ENCODE data around the gene TCAIM.
"Not testable (repeated sequence)": the region's sequence is repeated elsewhere in the genome, so short reads cannot be mapped to it uniquely, and the experiment has no call there.

TCAIM gene

DNA sequence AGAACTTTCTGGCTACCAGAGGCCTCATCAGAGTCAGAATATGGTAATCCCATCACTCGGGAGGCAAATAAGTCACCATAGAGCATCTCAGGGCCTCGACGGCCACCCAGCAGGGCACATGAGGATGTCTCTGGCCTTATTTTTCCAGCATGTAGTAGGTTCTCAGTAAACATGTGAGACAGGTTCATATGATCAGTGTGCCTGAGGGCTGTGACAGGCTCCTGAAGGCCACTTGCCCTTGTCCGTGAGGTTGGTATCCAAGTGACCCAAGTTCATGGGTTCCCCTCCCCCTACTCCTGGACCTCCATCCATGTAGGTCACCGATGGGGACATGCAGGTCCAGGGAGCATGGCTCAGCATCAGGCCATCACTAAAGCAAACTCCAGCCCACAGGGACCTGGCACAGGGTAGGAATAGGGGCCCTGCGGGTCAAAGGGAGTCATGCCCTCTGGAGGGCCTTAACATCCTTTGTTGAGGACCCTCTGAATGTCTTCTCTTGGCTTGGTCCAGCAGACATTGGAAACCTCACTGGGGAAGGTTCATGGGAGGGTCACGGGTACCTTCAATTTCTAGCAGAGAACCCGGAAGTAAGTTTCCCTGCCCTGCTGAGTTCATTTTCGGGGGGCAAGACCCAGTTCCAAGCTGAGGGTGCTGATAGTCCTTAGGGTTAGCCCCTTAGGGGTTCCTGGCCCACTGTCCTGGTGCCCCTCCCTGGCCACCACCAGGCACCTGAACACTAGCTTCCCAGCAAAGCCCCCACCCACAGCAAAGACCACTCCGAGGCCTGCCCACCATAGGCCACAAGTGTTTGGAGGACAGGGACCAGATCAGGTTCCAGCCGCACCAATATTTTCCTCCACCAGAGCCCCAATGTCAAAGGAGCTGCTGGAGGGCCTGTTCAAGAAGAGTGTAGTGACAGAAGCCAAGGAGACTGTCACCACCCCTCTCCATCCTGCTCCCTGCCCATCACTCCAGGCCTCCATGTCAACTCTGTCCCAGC is 77.8 kb downstream of the TCAIM start:
- no peak for DNase-seq

DNA sequence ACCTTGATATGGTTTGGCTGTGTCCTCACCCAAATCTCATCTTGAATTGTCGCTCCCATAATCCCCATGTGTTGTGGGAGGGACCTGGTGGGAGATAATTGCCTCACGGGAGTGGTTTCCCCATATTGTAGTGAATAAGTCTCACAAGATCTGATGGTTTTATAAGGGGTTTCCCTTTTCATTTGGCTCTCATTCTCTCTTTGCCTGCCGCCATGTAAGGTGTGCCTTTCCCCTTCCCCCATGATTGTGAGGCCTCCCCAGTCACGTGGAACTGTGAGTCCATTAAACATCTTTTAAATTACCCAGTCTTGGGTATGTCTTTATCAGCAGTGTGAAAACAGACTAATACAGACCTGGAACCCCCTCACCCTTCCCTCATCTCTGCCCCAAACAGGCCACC is 79.6 kb downstream of the TCAIM start:
- not testable (repeated sequence) for DNase-seq

DNA sequence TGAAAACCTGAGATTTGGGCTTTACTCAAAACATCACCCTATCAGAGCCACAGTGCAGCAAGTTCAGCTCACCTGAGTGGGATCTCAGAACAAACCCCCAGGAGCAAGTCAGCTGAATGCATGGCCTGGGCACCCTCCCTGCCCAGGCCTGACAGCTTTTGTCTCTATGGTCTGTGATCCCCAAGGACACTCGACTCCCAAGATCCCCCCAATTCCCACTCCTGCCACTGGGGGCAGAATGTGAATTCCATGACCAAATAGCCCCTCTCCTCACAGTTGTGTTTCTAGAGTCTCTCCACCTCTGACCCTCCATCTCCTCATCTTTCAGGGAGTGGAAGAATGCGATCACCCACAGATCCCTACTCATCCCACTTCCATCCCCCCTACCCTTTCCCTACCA is 80.0 kb downstream of the TCAIM start:
- no peak for DNase-seq

- DNase-seq: peak; percentile 20
Measured at GRCh38 chr3:44419116-44419922, 80.8 kb downstream of the TCAIM start.

GRCh38 chr3:44419923-44420650 is 81.5 kb downstream of the TCAIM start:
- peak; percentile 41 for DNase-seq

- DNase-seq: no peak
Measured at GRCh38 chr3:44420676-44421075, 82.1 kb downstream of the TCAIM start.

DNA sequence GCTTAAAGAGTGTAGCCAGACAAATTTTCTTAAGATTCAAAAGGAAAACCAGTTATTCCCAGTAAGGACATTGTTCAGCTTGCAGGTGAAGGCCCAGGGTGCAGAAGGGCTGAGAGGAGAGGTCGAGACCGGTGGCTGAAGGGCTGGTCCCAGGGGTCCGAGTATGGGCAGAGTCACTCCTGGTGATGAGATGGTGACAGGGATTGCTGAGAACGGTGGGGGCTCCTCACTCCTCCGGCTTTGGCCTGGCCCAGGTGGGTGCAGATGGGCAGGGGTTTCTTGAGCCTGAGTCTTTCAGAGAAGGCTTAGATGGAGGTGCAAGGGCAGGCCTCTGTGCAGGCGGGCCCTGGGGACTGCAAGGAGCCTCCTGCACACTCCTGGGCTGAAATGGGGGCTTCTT is 82.7 kb downstream of the TCAIM start:
- DNase-seq: peak; percentile 29

GRCh38 chr3:44424758-44425157 is 86.2 kb downstream of the TCAIM start:
- DNase-seq: no peak

DNA sequence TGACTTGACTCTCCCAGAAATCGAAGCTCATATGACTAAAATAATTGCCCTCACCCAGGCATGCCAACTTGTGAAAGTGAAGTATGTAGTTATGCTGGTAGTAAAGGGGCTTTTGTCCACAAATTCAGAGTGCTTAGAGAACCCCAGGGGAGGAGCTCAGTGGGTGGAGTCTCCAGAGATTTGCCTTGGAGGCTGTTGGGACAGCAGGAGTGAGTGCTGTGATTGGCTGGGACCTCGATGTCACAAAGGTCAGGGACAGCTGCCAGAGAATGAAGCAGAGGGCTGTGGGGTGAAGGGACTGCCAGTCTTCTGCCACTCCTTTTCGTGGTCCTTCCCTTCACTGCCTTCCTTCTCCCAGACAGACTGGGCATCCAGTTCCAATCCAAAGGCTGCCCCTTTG is 89.1 kb downstream of the TCAIM start:
- DNase-seq: no peak

DNA sequence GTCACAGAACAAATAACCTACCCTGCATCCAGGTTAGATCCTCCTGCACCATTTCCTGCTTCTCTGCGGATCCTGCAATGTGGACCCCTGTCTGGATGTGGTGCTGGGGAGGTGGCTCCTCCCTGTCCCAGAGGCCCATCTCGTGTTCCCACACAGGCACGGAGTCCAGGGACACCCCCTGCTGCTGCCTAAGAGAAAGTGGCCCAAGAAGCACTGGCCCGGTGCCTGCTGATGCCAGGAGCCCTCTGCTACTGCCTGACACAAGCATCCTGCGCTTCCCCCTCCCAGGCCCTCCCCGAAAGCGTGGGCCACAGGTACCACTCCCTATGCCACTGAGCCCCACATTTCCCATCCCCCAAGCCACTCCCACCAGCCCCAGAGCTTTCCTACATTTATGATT is 90.3 kb downstream of the TCAIM start:
- no peak for DNase-seq

- no peak for DNase-seq
Measured at GRCh38 chr3:44429459-44429858, 90.9 kb downstream of the TCAIM start.

- no peak for DNase-seq
Measured at GRCh38 chr3:44430466-44430865, 91.9 kb downstream of the TCAIM start.

DNA sequence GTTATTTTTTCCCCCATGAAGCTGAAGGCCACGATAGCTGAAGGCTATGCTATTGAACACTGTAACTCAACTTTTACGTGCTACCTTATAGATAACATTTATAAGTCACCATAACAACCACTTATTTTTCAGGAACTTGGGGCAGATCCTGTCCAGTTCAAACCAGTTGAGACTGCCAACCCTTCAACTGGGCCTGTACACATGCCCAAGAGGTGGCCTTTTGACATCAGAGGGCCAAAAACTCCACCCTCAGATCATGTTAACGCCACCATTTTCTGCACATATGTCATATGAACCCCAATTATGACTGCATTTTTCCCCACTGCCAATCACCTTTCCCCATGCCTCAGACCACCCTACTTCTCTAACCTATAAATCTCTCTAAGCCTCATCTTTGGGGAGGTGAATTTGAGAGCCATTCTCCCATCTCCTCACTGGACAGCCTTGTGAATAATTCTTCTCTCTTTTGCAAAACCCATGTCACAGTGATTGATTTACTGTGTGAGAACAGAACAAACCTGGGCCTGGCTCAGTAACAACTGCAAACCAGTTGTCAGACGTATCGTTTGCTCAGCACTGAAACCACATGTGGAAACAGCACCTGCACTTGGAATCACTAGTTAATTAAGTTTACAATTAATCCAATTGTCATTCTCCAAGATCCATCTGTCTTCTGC is 96.4 kb downstream of the TCAIM start:
- no peak for DNase-seq

GRCh38 chr3:44436181-44436580 is 97.6 kb downstream of the TCAIM start:
- no peak for DNase-seq

DNA sequence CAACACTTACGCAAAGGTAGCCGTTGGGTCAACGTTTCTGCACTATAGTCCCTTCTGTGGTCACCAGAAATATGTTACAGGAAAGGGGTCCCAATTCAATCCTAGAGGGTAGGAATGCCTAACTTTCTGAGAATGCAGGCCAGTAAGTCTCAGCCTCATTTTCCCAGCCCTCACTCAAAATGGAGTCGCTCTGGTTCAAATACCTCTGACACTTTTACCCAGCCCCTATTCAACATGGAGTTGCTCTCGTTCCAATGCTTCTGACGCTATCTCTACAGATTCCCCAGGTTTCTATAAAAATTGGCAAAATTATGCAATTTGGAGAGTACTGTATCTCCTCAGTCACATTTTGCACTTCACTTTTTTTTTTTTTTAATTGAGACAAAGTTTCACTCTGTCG is 99.2 kb downstream of the TCAIM start:
- no peak for DNase-seq

GRCh38 chr3:44439499-44440295 is 101.1 kb downstream of the TCAIM start:
- peak; percentile 78 for DNase-seq

DNA sequence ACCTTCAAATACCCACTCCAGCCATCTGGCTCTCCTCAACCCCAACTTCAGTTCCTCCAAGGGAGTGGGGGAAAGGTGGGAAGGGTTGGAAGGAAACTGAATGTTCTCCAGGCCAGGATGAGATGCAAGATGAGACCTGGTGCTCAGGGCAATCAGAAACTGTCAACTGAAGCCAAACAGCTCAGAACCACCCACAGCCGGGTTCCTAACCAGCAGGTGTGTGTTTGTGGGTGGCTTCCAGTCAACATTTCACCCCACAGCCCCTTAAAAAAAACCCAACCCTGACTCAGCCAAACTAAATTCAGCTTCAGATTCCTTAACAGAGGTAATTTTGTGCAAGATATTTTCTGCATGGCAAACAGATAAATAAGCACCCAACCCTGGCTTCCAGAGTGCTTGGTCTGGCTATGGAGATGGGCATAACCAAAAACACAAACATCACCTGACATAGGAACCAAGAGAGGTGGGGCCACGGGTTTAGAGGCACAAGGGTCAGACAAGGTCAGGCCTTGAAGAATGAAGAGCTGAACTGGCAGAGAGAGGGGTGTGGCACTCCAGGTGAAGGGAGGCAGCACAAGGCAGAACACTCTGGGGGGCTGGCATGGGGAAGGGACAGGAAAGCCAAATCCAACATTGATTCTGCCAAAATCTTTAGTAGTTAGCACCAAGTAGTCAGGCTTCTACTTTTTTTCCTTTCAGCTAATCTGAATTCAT is 104.2 kb downstream of the TCAIM start:
- no peak for DNase-seq

GRCh38 chr3:44444437-44444836 is 105.9 kb downstream of the TCAIM start:
- DNase-seq: no peak

DNA sequence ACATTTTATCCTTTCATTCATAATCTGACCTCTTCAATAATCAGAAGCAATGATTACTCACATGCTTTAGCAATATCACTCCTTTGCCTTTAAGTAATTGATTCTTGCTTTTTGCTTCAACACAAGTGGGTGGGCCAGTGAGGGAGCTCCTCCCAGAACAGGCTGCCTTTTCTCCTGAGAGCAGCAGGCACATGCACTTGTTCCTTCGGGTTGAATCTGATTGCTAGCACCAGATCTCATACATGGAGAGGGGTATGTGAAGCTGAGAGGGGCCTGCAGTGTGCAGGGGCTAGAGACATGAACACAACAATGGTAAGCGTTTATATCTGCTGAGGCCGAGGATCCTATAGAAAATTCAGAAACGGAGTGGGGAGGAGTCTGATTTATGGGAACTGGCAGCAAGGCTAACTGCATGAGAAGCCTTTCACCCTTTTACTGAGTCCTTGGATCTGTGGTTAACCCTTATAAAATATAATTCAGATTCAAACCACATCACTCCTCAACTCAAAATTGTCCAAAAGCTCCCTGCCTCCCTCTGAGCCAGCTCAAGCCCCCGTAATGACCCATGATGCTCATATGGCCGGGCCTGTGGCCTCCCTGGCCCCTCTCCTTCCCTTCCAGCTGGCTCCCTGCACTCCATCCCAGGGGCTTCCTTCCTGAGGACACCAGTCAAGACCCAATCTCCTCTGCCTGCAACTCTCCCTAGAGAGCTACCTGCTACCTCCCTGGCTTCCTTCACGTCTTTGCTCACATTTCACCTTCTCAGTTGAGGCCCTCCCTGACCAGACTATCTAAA is 106.5 kb downstream of the TCAIM start:
- no peak for DNase-seq

DNA sequence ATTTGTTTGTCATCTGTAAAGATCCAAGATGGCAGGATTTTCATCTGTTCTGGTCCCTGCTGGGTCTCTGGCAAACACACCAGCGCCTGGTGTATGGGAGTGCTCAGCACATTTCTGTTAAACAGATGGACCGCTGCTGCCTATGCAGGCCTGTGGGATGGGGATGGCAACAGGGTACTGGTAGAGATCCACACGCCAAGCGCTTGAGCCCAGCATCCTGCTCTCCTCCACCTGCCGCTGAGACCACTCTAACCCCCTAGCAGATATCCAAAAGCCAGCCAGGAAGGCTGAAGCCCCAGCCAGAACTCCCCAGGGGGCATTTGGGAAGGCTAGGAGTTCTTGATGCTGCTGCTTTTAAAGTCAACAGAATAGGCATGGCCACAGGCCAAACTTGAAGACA is 107.2 kb downstream of the TCAIM start:
- no peak for DNase-seq

All from activated CD8-positive, alpha-beta memory T cell treated with anti-CD3 and anti-CD28 coated beads, Interleukin-2, amount 50 U/mL, for 48 hours (primary cell).